Glutamatergic neuron (in vitro differentiated cells): Measurements from ENCODE around the gene CDC42BPB. TPM values are rescaled to one million over a fixed set of nuclear protein-coding genes. Genes with fewer than 3 reads are reported as not detected.

Experiments used
- DNase-seq: peaks from one replicate; pipeline ENCODE4 v3.0.0; 2022
- H3K27ac Mint-ChIP-seq: one replicate; pipeline ENCODE4 v1.8.0; 2020; ENCODE audit warnings: mild to moderate bottlenecking, mixed read lengths, inconsistent platforms; ENCODE audit not compliant: unreplicated experiment
- H3K27me3 Mint-ChIP-seq: one replicate; pipeline ENCODE4 v1.8.0; 2020; ENCODE audit warnings: mild to moderate bottlenecking, moderate library complexity, mixed read lengths, inconsistent platforms; ENCODE audit not compliant: unreplicated experiment
- H3K36me3 Mint-ChIP-seq: one replicate; pipeline ENCODE4 v1.8.0; 2020; ENCODE audit warnings: mild to moderate bottlenecking, mixed read lengths, inconsistent platforms; ENCODE audit not compliant: unreplicated experiment
- H3K4me1 Mint-ChIP-seq: one replicate; pipeline ENCODE4 v1.8.0; 2020; ENCODE audit warnings: mild to moderate bottlenecking, low read depth, mixed read lengths, inconsistent platforms; ENCODE audit not compliant: unreplicated experiment
- H3K4me3 Mint-ChIP-seq: one replicate; pipeline ENCODE4 v1.8.0; 2020; ENCODE audit warnings: mild to moderate bottlenecking, mixed read lengths, inconsistent platforms; ENCODE audit not compliant: unreplicated experiment
- H3K9me3 Mint-ChIP-seq: one replicate; pipeline ENCODE4 v1.8.0; 2020; ENCODE audit warnings: mild to moderate bottlenecking, moderate library complexity, mixed read lengths, inconsistent platforms; ENCODE audit not compliant: unreplicated experiment
- total RNA-seq: library from RNA; stranded (reverse); fragmentation: NEBNext Ultra II Directional; extraction: Animal tissue kit (Norgen Biotek cat#: 25700); gene quantifications from one replicate; pipeline ENCODE4 v1.2.1, GENCODE V29; 2021; ENCODE audit not compliant: unreplicated experiment
- TF ChIP-seq, protein P1 (sequence below): fragments of 200-600 bp; sonication (generic); IDR thresholded peaks from one replicate; pipeline ENCODE4 v1.5.0; 2021; ENCODE audit not compliant: partially characterized antibody, unreplicated experiment

The CDC42BPB gene
- total RNA-seq, 1 donor from 2014 or later = 125 TPM

DNA sequence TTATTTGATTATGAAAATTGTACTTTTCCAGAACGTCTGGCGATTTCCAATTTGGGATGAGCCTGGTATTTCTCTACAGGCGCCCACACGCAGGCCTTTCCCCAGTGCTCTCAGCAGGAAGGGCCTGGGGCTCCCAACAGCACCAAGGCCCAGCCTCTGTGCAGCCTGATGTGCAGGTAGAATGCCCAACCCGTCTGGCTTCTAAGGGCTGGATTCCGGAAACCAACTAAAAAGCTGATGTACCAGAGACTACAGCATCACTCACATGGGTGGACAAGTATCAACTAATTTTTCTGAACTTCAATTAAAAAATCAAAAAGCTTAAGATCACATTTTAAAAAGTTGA, 25.8 kb downstream of the CDC42BPB start:
- peaks cover 10% of the 10 kb centered on the region for H3K4me1 Mint-ChIP-seq
- no peak for DNase-seq
- H3K9me3 Mint-ChIP-seq = peaks cover 3% of the 10 kb centered on the region
- TF ChIP-seq, protein P1, sequence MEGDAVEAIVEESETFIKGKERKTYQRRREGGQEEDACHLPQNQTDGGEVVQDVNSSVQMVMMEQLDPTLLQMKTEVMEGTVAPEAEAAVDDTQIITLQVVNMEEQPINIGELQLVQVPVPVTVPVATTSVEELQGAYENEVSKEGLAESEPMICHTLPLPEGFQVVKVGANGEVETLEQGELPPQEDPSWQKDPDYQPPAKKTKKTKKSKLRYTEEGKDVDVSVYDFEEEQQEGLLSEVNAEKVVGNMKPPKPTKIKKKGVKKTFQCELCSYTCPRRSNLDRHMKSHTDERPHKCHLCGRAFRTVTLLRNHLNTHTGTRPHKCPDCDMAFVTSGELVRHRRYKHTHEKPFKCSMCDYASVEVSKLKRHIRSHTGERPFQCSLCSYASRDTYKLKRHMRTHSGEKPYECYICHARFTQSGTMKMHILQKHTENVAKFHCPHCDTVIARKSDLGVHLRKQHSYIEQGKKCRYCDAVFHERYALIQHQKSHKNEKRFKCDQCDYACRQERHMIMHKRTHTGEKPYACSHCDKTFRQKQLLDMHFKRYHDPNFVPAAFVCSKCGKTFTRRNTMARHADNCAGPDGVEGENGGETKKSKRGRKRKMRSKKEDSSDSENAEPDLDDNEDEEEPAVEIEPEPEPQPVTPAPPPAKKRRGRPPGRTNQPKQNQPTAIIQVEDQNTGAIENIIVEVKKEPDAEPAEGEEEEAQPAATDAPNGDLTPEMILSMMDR = no peak
- no peak overlapping the region for H3K4me3 Mint-ChIP-seq
- peaks cover 2% of the 10 kb centered on the region for H3K27me3 Mint-ChIP-seq
- H3K27ac Mint-ChIP-seq = no peak overlapping the region
- no peaks in the 10 kb centered on the region for H3K36me3 Mint-ChIP-seq

DNA sequence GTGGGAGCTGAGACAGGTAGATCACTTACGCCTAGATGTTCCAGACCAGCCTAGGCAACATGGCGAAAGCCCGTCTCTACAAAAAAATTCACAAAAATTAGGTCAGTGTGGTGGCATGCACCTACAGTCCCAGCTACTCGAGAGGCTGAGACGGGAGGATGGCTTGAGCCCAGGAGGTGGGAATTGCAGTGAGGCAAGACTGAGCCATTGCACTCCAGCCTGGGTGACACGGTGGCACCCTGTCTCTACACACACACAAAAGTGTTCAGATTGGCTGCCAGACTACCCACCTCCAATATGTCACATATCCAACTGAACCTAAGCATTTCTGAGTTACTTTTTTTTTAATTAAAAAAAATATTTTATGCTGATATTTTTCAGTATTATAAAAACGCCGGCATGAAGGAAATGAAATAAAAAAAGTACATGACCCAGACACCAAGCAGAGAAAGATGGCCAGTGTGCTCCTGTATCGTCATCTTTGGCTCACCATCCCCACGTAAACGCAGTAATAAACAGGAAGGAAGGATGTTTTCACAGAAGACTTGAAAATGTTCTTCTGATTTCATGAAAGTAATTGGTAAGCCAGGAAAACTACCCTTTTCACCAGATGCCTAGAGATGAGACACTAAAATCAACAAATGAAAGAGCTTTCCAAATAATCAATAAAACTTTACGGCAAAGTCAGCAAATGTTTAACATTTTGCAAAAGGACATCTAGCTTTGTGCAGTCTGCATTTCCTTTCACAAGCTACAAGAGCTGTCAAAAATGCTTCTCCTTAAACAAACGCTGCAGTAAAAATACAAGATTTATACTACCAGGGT, 26.4 kb downstream of the CDC42BPB start:
- DNase-seq = no peak
- H3K27ac Mint-ChIP-seq = no peak overlapping the region
- TF ChIP-seq, protein P1 = no peak
- peaks cover 2% of the 10 kb centered on the region for H3K27me3 Mint-ChIP-seq
- H3K9me3 Mint-ChIP-seq = peaks cover 2% of the 10 kb centered on the region
- no peak overlapping the region for H3K4me3 Mint-ChIP-seq
- H3K4me1 Mint-ChIP-seq = peaks cover 10% of the 10 kb centered on the region
- H3K36me3 Mint-ChIP-seq = no peaks in the 10 kb centered on the region

DNA sequence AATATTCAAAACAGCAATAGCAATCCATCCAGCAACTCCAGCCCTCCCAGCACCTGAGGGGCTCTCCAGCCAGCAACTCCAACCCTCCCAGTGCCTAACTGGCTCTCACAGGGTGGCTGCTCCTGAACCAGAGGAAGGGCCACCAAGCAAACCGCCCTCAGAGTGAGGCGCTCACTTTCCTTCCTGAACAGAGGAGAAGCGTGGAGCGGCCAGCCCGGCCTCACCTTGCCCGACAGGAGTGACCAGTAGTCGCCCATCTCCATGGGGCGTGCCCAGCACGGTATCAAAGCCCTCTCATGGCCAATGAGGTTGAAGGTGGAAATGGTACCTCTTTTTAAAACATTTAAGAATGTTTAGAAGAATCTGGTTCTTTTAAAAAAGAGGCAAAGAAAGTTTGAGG, 27.4 kb downstream of the CDC42BPB start:
- no peak overlapping the region for H3K4me3 Mint-ChIP-seq
- TF ChIP-seq, protein P1 = no peak
- peaks cover 2% of the 10 kb centered on the region for H3K9me3 Mint-ChIP-seq
- DNase-seq = no peak
- H3K27ac Mint-ChIP-seq = no peak overlapping the region
- H3K27me3 Mint-ChIP-seq = peaks cover 2% of the 10 kb centered on the region
- peaks cover 13% of the 10 kb centered on the region for H3K4me1 Mint-ChIP-seq
- no peaks in the 10 kb centered on the region for H3K36me3 Mint-ChIP-seq

DNA sequence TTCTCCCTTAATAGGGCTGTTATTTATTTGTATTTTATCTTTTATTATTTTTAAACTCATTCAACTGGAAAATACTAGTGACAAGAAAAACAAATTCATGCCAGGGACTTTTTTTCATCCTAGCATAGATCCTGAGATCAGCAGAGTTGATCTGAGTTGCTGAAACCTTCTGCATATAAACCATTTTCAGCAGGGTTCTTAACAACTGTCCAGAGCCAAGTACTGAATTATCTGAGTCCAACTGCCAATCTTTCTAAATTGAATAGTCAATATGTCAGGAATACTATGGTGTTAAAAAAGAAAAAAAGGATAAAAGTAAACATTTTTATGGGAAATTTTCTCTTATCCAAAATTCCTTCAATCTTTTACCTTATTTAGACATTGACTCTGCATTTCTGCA, 28.6 kb downstream of the CDC42BPB start:
- H3K36me3 Mint-ChIP-seq = no peaks in the 10 kb centered on the region
- H3K9me3 Mint-ChIP-seq = peaks cover 2% of the 10 kb centered on the region
- peaks cover 18% of the 10 kb centered on the region for H3K4me1 Mint-ChIP-seq
- no peak overlapping the region for H3K27ac Mint-ChIP-seq
- DNase-seq = no peak
- TF ChIP-seq, protein P1 = no peak
- peaks cover 2% of the 10 kb centered on the region for H3K27me3 Mint-ChIP-seq
- no peak overlapping the region for H3K4me3 Mint-ChIP-seq

DNA sequence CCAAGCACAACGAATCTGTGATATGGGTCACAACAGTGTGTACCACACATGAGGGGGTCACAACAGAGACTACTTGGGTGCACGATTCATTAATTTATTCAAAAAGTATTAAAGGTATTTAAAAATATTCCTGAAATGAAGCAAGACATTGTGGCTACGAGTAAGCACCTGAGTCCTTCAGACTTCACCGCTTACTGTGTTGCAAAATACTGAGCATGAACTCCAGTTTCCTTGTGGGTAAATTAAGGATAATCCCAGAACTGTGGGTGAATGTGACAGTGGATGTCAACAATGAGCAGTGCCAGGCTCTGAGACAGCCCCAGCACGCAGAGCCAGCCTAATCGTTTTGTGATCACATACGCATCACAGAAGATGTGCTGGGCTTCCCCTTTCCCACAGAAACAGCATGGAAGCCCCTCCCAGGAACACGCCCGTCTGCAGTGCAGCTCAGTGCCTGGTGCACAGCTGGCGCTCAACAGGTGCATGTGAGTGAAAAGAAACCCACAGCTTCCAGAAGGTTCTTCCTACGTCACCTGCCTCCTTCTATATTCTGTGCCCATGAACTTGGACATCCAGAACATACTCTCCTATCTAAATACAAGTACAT, 29.1 kb downstream of the CDC42BPB start:
- Mint-ChIP-seq H3K27me3 (peaks cover 2% of the 10 kb centered on the region), H3K27ac (no peak overlapping the region), H3K9me3 (peaks cover 2% of the 10 kb centered on the region), H3K4me3 (no peak overlapping the region), H3K4me1 (peaks cover 20% of the 10 kb centered on the region), H3K36me3 (no peaks in the 10 kb centered on the region)
- DNase-seq = no peak
- TF ChIP-seq, protein P1 = no peak
